HG02678 (cell line): ENCODE results near the gene BACE1.
"Not testable (repeated sequence)": the region's sequence is repeated elsewhere in the genome, so short reads cannot be mapped to it uniquely, and the experiment has no call there.

ENCODE experiments used
- ATAC-seq: cut with Tn5 transposase; IDR thresholded peaks from one replicate; pipeline ENCODE4 v1.9.1; 2021; ENCODE audit warnings: mild to moderate bottlenecking, moderate library complexity; ENCODE audit not compliant: unreplicated experiment

Gene BACE1

DNA sequence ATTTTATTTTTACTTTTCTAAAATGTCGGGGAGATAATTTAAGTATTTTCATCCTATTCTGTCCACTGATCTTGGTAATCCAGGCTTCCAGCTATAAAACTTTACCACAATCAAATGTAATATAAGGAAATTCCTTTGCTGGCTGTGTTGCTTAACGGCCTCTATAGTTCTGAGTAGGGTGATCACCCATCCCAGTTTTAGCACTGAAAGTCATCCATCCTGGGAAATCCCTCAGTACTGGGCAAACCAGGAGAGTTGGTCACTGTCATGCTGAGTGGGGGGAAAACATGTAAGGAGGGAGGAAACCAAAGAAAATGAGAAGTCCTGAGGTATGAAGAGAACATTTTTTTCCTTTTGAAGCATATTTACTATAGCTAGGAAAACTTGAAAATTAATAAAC lies 37.7 kb downstream of the BACE1 start:
- ATAC-seq, result no peak

DNA sequence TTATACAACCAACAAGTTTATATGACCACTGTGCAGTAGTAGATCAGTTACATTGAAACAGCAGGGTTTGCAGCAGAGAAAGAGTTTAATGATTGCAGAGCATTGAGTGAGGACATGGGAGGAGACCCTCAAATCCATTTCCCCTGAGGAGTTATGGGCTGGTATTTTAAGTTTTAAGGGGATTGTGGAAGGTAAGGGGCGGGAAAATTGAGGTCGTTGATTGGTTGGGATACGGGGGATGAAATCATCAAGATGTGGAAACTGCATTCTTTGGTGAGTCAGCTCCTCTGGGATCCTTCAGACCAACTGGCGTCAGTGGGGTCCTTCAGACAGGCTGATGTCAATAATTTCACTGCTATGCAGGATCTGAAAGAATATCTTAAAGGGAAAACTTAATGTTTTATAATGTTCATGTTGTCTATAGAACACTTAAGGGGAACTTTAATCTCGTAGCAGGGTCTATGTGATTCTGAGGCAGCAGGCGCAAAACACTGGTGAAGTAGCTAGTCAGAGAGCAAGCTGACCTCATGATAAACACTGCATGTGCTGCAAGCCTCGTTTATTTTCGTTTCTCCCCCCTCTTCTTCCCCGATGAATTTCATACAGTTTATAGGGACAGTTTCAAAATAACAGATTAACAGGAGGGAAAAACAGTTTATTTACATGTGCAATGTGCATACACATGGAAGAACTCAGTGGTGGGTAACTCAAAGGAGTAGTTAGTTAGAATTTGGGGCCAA lies 42.3 kb downstream of the BACE1 start:
- ATAC-seq, result no peak

DNA sequence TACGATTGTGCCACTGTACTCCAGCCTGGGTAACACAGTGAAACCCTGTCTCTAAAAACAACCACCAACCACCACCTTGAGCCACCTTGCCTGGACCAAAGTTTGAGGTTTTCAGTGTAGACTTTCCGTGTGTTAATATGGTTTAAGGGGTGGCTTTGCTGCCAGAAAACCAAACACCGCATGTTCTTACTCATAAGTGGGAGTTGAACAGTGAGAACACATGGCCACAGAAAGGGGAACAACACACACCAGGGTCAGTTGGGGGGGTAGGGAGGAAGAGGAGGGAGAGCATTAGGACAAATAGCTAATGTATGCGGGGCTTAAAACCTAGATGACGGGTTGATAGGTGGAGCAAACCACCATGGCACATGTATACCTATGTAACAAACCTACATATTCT lies 43.9 kb downstream of the BACE1 start:
- ATAC-seq, result not testable (repeated sequence)

DNA sequence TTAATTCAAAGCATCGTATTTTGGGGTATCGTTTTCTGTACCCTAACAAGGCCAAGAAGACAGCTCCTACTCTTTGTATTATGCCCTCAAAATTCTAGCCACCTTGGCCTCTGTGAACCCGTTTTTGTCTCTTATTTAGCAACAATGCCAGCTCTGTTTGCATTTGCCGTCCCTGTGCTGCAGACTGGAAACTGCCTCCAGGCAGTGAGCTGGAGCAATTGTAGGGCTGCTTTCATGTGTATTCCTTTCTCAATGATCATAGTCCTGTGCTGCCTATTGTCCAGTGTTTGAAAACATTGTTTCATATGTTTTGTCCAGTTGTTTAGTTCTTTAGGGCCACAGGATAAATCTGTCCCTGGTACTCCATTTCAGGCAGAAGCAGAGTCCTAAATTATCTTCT lies 44.8 kb downstream of the BACE1 start:
- ATAC-seq, result no peak

DNA sequence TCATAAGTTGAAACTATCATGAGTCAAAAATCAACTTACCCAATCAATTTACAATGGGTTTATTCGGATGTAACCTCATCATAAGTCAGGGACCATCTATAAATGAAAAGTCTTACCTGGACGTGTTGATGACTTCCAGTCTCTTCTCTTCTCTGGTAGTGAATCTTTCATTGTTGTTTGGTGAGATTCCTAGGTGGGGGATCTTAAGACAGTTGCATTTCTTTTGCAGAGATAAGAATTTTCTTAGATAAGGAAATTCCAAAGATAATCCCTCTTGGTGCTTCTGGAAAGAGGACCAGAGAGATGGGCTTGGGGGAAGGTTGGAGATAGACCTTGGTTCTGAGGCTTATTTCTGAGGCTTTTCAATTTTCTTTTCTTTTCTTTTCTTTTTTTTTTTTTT lies 46.2 kb downstream of the BACE1 start:
- ATAC-seq, result no peak

DNA sequence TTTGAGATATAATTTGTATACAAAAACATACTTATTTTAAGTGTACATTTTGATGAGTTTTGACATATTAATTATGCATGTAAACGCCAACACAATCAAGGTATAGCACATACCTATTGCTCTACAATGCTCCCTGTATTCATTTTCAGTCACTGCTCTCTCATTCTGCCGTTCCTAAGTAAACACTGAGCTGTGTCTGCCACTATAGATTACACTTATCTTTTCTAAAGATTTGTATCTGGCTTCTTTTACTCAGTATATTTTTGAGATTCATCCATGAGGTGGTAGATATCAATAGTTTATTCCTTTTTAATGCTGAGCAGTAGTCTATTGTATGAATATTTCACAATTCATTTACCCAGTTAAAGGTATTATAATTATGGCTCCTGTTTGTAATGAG lies 50.3 kb downstream of the BACE1 start:
- ATAC-seq, result no peak

DNA sequence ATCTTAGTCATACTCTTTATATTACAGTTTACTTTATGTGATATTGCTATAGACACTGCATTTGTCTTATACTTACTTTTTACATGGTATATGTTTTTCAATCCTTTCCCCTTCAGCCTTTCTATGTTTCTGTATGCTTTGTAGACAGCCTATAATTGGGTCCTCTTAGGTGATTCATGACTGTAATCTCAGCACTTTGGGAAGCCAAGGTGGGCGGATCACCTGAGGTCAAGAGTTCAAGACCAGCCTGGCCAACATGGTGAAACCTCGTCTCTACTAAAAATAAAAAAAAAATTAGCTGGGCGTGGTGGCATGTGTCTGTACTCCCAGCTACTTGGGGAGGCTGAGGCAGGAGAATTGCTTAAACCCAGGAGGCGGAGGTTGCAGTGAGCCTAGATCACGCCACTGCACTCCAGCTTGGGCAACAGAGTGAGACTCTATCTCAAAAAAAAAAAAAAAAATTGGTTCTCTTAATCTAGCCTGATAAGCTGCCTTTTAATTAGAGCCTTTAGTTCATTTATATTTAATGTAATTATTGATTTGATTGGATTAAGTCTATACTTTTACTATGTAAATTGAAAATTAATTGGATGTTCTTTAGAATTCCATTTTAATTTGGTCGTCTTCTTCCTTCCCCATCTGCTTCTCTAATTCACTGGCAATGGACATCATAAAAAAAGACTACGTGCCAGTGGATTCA lies 51.3 kb downstream of the BACE1 start:
- not testable (repeated sequence) for ATAC-seq

DNA sequence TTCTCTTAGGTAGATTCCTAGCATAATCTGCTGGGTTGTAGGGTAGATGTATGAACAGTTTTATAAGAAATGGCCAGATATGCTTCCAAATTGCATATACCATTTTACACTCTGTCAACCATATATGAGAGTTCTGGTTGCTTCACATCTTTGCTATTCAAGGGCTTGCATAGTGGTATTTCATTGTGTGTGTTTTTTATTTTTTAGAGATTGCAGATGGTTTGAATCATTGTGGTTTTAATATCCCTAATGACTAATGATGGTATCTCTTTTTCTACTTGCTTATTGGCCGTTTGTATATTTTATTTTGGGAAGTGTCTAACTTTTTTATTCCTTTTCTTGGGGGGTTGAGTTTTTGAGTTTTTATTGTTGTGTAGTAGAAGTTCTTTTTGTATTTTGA lies 56.6 kb downstream of the BACE1 start:
- no peak for ATAC-seq

DNA sequence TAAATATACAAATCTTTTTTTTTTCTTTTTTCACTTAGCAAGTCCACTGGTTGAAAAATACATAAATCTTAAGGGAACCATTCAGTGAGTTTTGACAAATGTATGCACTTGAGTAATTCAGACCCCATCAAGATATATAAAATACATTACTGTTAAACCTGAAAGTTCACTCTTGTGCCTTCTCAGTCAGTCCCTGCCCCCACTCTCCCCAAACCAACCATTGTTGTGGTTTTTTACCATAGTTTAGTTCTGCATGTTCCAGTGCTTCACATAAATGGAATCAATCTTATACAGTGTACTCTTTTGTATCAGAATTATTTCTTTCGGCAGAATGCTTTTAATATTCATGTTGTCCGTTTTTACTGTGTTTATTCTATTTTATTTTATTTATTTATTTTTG lies 57.5 kb downstream of the BACE1 start:
- no peak for ATAC-seq

DNA sequence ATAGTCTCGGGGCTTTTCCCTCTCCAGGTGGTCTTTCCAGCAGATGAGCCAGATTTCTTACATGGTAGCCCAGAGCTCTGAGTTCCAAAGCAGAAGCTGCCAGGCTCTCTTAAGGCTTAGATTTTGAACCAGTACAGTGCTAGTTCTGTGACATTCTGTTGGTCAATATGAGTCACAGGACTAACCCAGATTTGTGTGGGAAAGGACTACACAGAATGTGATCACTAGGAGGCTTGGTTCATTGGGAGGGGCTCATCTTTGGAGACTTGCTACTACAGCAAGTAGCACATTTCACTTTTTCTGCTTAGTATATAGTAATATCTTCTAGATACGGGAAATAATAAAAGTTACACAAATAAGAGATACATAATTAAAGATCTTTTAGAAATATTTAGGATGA lies 59.5 kb downstream of the BACE1 start:
- no peak for ATAC-seq

DNA sequence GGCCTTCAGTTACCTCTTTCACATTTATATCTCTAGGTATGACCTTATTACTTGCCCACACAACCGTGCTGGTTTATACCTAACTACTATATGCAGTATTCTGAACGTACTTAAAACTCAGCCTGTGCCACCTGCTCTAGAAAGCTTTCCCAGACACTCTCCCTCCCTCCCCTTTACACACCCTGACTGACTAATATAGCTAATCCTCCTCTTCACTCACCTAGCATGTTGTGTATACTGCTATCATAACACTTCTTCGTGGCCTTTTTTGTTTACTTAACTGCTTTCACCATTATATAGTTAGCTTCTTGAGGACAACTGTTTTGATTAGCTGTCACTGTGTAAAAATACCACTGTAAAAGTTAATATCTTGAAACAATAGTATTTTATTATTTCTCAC lies 60.1 kb downstream of the BACE1 start:
- no peak for ATAC-seq

DNA sequence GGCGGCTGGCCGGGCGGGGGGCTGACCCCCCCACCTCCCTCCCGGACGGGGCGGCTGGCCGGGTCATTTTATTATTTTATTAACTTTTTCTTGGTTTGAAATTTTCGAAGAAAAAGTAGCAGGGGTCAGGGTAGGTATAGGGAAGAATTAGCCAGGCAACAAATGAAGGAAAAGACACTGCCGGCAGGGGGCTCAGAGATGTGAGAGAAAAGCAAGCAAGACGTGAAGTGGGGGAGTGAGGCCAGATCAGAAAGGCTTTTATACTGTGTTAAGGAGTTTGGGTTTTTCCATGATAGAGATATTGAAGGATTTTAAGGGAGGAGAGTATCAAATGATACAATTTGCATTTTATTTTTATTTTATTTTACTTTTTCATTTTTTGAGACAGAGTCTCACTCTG lies 64.5 kb downstream of the BACE1 start:
- no peak for ATAC-seq

DNA sequence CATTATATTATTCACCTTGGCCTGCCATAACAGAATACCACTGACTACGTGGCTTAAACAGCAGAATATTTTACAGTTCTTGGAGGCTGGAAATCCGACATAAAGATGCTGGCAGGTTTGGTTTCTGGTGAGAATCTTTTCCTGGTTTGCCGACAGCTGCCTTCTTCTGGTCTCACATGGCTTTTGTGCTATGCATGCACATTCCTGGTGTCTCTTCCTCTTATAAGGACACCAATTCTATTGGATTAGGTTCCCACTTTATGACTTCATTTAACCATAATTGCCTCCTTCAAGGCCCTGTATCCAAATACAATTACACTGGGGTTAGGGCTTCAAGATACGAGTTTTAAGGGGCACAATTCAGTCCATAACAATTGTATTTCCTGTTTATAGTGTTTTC lies 66.5 kb downstream of the BACE1 start:
- ATAC-seq, result no peak

DNA sequence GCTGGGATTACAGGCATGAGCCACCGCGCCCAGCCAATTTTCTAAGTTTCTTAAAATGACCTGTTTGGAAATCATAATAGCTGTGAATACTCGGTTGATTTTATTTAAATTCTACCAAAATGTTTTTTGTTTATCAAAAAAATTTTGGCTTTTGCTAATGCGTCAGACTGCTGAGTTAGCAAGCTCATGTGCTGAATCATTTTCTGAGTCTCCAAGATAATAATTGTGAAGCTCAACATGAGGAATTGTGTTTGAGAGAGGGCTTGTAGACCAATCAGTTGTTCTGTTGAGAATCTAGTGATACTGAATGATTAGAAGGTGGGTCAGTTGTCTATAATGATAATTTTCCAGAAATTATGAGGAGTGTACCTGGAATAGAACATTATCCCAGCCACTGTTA lies 67.7 kb downstream of the BACE1 start:
- ATAC-seq, result no peak

DNA sequence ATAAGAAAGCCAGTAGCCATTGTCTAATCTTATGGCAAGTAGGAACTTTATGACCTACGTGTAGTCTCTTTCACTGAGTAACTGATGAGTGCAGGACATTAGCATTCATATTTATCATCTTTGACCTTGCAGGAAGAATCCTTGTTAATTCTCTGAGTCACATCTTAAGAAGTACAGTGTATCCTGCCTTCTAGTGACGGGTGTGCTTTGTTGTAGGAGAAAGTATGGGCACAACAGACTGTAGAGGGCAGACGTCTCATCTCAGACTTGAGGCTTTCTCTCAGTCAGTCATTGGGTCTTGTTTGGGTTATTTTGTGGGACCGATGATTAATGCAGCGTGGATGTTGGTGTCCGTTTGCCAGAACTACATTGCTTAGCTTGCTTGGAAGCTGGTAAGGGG lies 76.8 kb downstream of the BACE1 start:
- ATAC-seq, result no peak

DNA sequence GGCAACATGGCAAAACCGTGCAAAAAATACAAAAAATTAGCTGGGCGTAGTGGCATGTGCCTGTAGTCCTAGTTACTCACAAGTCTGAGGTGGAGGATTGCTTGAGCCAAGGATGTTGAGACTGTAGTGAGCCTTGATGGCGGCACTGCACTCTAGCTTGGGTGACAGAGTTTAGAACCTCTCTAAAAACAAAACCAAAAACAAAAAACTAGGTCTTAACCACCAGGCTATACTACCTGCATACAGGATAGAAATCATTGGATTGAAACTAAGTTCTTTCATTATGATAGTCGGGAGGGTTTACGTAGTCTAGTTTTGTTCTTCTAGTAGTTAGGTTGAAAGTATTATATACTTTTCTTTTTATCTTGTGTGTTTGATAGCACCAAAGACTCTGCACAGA lies 77.8 kb downstream of the BACE1 start:
- no peak for ATAC-seq
